SK-N-SH treated with all-trans-retinoic acid at 6 μM for 48 hours (cell line): Measurements from ENCODE around the gene SYT12.

Source experiments
- CREB5 ChIP-seq: fragments of 250-450 bp; sonication (Bioruptor Pico); IDR thresholded peaks from 2 replicates; pipeline ENCODE4 v1.5.1; 2020; ENCODE audit warnings: low read depth, mild to moderate bottlenecking, moderate library complexity
- CSRNP3 ChIP-seq: fragments of 250-450 bp; sonication (Bioruptor Pico); IDR thresholded peaks from 2 replicates; pipeline ENCODE4 v1.5.1; 2021; ENCODE audit warnings: mild to moderate bottlenecking, moderate library complexity
- ISL1 ChIP-seq: fragments of 250-450 bp; sonication (Bioruptor Pico); IDR thresholded peaks from 2 replicates; pipeline ENCODE4 v2.1.2; 2022; ENCODE audit warnings: mild to moderate bottlenecking, moderate library complexity
- POU6F1 ChIP-seq: fragments of 250-450 bp; sonication (Bioruptor Pico); IDR thresholded peaks from 2 replicates; pipeline ENCODE4 v1.8.0; 2021; ENCODE audit warnings: low read depth, mild to moderate bottlenecking, moderate library complexity, borderline replicate concordance
- PPARA ChIP-seq: fragments of 250-450 bp; sonication (Bioruptor Pico); IDR thresholded peaks from 2 replicates; pipeline ENCODE4 v1.5.0; 2020; ENCODE audit warnings: mild to moderate bottlenecking, borderline replicate concordance
- SNAI2 ChIP-seq: fragments of 250-450 bp; sonication (Bioruptor Pico); IDR thresholded peaks from 2 replicates; pipeline ENCODE4 v1.5.0; 2020; ENCODE audit warnings: mild to moderate bottlenecking, moderate library complexity
- ZC3H10 ChIP-seq: fragments of 250-450 bp; sonication (Bioruptor Pico); IDR thresholded peaks from 2 replicates; pipeline ENCODE4 v1.5.1; 2021; ENCODE audit warnings: mild to moderate bottlenecking, moderate library complexity
- ZFP3 ChIP-seq: fragments of 250-450 bp; sonication (Bioruptor Pico); IDR thresholded peaks from 2 replicates; pipeline ENCODE4 v1.5.0; 2020; ENCODE audit warnings: mild to moderate bottlenecking, moderate library complexity
- ZFP30 ChIP-seq: fragments of 450-650 bp; formaldehyde crosslinking; IDR thresholded peaks from 2 replicates; pipeline ENCODE4 v1.5.0; 2022; ENCODE audit warnings: mild to moderate bottlenecking, moderate library complexity
- ZNF565 ChIP-seq: fragments of 450-650 bp; formaldehyde crosslinking; conservative IDR thresholded peaks from 2 replicates; pipeline ENCODE4 v1.5.0; 2020; ENCODE audit warnings: low read depth, mild to moderate bottlenecking, moderate library complexity
- ZNF70 ChIP-seq: fragments of 450-650 bp; formaldehyde crosslinking; IDR thresholded peaks from 2 replicates; pipeline ENCODE4 v1.5.0; 2020; ENCODE audit warnings: mild to moderate bottlenecking, moderate library complexity

- TF ChIP-seq ZFP30 (CRISPR knock-in tag) = no peak
- TF ChIP-seq ISL1 (CRISPR knock-in tag) = no peak
- no peak for TF ChIP-seq ZC3H10
- no peak for TF ChIP-seq PPARA
- no peak for TF ChIP-seq CSRNP3 (CRISPR knock-in tag)
- no peak for TF ChIP-seq POU6F1 (CRISPR knock-in tag)
- TF ChIP-seq ZFP3 = no peak
- no peak for TF ChIP-seq ZNF565 (CRISPR knock-in tag)
- no peak for TF ChIP-seq CREB5 (CRISPR knock-in tag)
- TF ChIP-seq ZNF70 = no peak
- TF ChIP-seq SNAI2 (CRISPR knock-in tag) = no peak
Measured at GRCh38 chr11:67051180-67051893, 28.4 kb downstream of the SYT12 start.
